GM12878 (cell line): ENCODE data around the gene NAT8L.

Source experiments
- CEBPB ChIP-seq, 2 experiments: fragments of 150-350 bp in 1 of 2; IDR thresholded peaks; 2 replicates each; pipeline ENCODE4 v1.6.1; 2012 to 2014; ENCODE audit warnings: low read depth in 2 of 2, low read length in 2 of 2, borderline replicate concordance in 1 of 2, inconsistent platforms in 1 of 2
- JUND ChIP-seq: IDR thresholded peaks from 2 replicates; pipeline ENCODE4 v1.6.1; 2012; ENCODE audit warnings: low read depth, mild to moderate bottlenecking, low read length, improper control_type of control experiment, moderate library complexity
- MTA2 ChIP-seq: fragments of 450-650 bp; IDR thresholded peaks from 2 replicates; pipeline ENCODE4 v1.6.1; 2016; ENCODE audit warnings: low read depth, mild to moderate bottlenecking, moderate library complexity
- NR2C1 ChIP-seq: fragments of 450-650 bp; IDR thresholded peaks from 2 replicates; pipeline ENCODE4 v1.6.1; 2017; ENCODE audit warnings: antibody characterized with exemption, mild to moderate bottlenecking, moderate library complexity
- POLR2AphosphoS5 ChIP-seq: IDR thresholded peaks from 2 replicates; pipeline ENCODE4 v1.6.1; 2011; ENCODE audit warnings: mild to moderate bottlenecking, low read length, inconsistent platforms
- RAD21 ChIP-seq: IDR thresholded peaks from 2 replicates; pipeline ENCODE4 v1.6.1; 2011; ENCODE audit warnings: mild to moderate bottlenecking, low read depth, low read length, moderate library complexity; ENCODE audit not compliant: insufficient read depth
- RFX5 ChIP-seq: IDR thresholded peaks from 2 replicates; pipeline ENCODE4 v1.6.1; 2011; ENCODE audit warnings: low read depth, low read length, improper control_type of control experiment
- SMAD5 ChIP-seq: IDR thresholded peaks from 2 replicates; pipeline ENCODE4 v1.6.1; 2016; ENCODE audit warnings: antibody characterized with exemption, low read depth
- SPI1 ChIP-seq: IDR thresholded peaks from 2 replicates; pipeline ENCODE4 v1.6.1; 2011; ENCODE audit warnings: low read depth, mild to moderate bottlenecking, low read length, moderate library complexity, borderline replicate concordance; ENCODE audit not compliant: insufficient read depth
- STAT3 ChIP-seq: IDR thresholded peaks from 2 replicates; pipeline ENCODE4 v1.6.1; 2011; ENCODE audit warnings: low read depth, low read length, improper control_type of control experiment
- ZZZ3 ChIP-seq: IDR thresholded peaks from 2 replicates; pipeline ENCODE4 v1.6.1; 2011; ENCODE audit warnings: low read depth; ENCODE audit not compliant: control insufficient read depth, insufficient read length
- TF ChIP-seq, protein P1 (sequence below), 3 experiments: IDR thresholded peaks in 2 of 3; conservative IDR thresholded peaks in 1 of 3; 2 replicates each; pipeline ENCODE4 v1.5.1; 2011; ENCODE audit warnings: low read depth in 3 of 3, low read length in 3 of 3, mild to moderate bottlenecking in 3 of 3, control low read depth in 2 of 3, moderate library complexity in 2 of 3, inconsistent platforms in 1 of 3, mixed read lengths in 1 of 3; ENCODE audit not compliant: control insufficient read depth in 2 of 3, insufficient read depth in 1 of 3; ENCODE audit errors: extremely low read depth in 1 of 3
- TF ChIP-seq, protein P2 (sequence below): IDR thresholded peaks from 2 replicates; pipeline ENCODE4 v1.6.1; 2011; ENCODE audit warnings: borderline replicate concordance, low read depth, mild to moderate bottlenecking, moderate library complexity, low read length; ENCODE audit not compliant: insufficient read depth, poor library complexity, severe bottlenecking
- TF ChIP-seq, protein P3 (sequence below): fragments of 450-650 bp; IDR thresholded peaks from 2 replicates; pipeline ENCODE4 v1.6.1; 2017; ENCODE audit warnings: antibody characterized with exemption, mild to moderate bottlenecking, moderate library complexity

DNA sequence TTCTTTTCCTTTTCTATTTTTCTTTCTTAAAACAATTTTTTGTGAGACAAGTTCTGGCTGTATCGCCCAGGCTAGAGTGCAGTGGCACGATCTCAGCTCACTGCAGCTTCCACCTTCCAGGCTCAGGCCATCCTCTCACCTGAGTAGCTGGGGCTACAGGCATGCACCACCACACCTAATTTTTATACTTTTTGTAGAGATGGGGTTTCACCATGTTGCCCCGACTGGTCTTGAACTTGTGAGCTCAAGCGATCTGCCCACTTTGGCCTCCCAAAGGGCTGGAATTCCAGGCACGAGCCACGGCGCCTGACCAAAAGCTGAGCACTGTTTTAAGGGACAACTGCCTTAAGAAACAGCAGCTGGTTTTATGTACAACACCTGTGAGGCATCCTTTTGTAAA is 9.3 kb upstream of the NAT8L start:
- TF ChIP-seq, protein P1, sequence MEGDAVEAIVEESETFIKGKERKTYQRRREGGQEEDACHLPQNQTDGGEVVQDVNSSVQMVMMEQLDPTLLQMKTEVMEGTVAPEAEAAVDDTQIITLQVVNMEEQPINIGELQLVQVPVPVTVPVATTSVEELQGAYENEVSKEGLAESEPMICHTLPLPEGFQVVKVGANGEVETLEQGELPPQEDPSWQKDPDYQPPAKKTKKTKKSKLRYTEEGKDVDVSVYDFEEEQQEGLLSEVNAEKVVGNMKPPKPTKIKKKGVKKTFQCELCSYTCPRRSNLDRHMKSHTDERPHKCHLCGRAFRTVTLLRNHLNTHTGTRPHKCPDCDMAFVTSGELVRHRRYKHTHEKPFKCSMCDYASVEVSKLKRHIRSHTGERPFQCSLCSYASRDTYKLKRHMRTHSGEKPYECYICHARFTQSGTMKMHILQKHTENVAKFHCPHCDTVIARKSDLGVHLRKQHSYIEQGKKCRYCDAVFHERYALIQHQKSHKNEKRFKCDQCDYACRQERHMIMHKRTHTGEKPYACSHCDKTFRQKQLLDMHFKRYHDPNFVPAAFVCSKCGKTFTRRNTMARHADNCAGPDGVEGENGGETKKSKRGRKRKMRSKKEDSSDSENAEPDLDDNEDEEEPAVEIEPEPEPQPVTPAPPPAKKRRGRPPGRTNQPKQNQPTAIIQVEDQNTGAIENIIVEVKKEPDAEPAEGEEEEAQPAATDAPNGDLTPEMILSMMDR (IDR thresholded peaks at IDR 0.05 in 2 of 3, conservative IDR thresholded peaks at IDR 0.05 in 1 of 3; ENCODE audit: control insufficient read depth in 2 of 3, extremely low read depth in 1 of 3, insufficient read depth in 1 of 3, low read depth in 3 of 3, low read length in 3 of 3) = no peak
- TF ChIP-seq POLR2AphosphoS5 (no peak), NR2C1 (no peak), RFX5 (no peak), SMAD5 (no peak), STAT3 (no peak), SPI1 (no peak), MTA2 (no peak), ZZZ3 (no peak), JUND (no peak), RAD21 (no peak), CEBPB (IDR thresholded peaks at IDR 0.05; ENCODE audit: borderline replicate concordance in 1 of 2, low read depth in 2 of 2, low read length in 2 of 2) (no peak)
- TF ChIP-seq, protein P2, sequence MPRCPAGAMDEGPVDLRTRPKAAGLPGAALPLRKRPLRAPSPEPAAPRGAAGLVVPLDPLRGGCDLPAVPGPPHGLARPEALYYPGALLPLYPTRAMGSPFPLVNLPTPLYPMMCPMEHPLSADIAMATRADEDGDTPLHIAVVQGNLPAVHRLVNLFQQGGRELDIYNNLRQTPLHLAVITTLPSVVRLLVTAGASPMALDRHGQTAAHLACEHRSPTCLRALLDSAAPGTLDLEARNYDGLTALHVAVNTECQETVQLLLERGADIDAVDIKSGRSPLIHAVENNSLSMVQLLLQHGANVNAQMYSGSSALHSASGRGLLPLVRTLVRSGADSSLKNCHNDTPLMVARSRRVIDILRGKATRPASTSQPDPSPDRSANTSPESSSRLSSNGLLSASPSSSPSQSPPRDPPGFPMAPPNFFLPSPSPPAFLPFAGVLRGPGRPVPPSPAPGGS = no peak
- TF ChIP-seq, protein P3, sequence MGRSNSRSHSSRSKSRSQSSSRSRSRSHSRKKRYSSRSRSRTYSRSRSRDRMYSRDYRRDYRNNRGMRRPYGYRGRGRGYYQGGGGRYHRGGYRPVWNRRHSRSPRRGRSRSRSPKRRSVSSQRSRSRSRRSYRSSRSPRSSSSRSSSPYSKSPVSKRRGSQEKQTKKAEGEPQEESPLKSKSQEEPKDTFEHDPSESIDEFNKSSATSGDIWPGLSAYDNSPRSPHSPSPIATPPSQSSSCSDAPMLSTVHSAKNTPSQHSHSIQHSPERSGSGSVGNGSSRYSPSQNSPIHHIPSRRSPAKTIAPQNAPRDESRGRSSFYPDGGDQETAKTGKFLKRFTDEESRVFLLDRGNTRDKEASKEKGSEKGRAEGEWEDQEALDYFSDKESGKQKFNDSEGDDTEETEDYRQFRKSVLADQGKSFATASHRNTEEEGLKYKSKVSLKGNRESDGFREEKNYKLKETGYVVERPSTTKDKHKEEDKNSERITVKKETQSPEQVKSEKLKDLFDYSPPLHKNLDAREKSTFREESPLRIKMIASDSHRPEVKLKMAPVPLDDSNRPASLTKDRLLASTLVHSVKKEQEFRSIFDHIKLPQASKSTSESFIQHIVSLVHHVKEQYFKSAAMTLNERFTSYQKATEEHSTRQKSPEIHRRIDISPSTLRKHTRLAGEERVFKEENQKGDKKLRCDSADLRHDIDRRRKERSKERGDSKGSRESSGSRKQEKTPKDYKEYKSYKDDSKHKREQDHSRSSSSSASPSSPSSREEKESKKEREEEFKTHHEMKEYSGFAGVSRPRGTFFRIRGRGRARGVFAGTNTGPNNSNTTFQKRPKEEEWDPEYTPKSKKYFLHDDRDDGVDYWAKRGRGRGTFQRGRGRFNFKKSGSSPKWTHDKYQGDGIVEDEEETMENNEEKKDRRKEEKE = no peak
